Fibroblast of lung (primary cell): Measurements from ENCODE around the gene MEIOB.

ENCODE experiments used
- EZH2 ChIP-seq: IDR thresholded peaks from 2 replicates; pipeline ENCODE4 v1.5.1; 2012; ENCODE audit warnings: low read length, control low read depth, mild to moderate bottlenecking; ENCODE audit errors: missing control alignments
- TF ChIP-seq, protein P1 (sequence below), 2 donors: IDR thresholded peaks in 1 of 2; conservative IDR thresholded peaks in 1 of 2; 1 replicate in 1 of 2; 2 replicates in 1 of 2; pipeline ENCODE4 v1.5.1; 2011 to 2012; ENCODE audit warnings: low read length in 2 of 2, control low read depth in 1 of 2, inconsistent platforms in 1 of 2, low read depth in 1 of 2, mild to moderate bottlenecking in 1 of 2

DNA sequence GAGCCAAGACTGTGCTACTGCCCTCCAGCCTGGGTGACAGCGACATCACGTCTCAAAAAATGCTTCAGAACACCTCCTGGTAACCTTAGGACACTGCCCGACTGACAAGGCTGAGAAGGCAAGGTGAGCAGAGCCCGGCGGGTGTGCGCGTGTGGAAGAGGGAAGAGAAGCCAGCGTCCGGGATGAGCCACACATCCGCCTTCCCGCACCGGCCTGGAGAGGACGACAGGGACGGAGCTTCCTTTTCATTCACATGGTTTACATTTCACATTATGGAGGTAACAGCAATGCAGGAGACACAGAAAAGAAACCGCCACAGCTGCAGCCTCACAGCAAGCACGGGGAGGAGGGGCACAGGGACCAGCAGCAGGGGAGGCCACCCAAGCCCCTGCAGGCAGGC is 61.9 kb downstream of the MEIOB start:
- TF ChIP-seq, protein P1, sequence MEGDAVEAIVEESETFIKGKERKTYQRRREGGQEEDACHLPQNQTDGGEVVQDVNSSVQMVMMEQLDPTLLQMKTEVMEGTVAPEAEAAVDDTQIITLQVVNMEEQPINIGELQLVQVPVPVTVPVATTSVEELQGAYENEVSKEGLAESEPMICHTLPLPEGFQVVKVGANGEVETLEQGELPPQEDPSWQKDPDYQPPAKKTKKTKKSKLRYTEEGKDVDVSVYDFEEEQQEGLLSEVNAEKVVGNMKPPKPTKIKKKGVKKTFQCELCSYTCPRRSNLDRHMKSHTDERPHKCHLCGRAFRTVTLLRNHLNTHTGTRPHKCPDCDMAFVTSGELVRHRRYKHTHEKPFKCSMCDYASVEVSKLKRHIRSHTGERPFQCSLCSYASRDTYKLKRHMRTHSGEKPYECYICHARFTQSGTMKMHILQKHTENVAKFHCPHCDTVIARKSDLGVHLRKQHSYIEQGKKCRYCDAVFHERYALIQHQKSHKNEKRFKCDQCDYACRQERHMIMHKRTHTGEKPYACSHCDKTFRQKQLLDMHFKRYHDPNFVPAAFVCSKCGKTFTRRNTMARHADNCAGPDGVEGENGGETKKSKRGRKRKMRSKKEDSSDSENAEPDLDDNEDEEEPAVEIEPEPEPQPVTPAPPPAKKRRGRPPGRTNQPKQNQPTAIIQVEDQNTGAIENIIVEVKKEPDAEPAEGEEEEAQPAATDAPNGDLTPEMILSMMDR (conservative IDR thresholded peaks at IDR 0.05 in 1 of 2, IDR thresholded peaks at IDR 0.05 in 1 of 2; ENCODE audit: low read depth in 1 of 2, low read length in 2 of 2), result no peak
- TF ChIP-seq EZH2, result no peak
